AG08396 (cell line): Measurements from ENCODE around the gene TRIM45.

ENCODE experiments used
- DNase-seq: peaks from one replicate; pipeline ENCODE4 v3.0.0; 2012; ENCODE audit warnings: low spot score, mixed read lengths

TRIM45 gene

DNA sequence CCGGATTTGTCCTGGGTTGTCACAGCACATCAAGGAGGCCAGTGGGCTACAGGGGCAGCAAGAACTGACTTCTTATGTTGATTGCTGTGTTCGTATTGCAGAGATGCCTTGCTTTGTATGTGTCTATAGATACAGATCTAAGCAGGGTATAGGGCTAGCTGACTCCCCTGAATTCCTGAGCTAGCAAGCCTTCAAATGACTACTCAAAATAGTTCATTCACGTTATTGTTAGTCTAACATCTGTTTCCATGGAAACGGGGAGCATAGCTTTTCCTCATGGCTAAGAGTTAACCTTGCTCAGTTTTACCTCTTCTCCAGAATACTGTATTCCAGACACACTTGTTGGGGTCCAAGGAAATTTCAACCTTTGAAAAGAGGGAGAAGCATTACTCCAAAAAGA, 24.1 kb downstream of the TRIM45 start:
- DNase-seq = no peak

DNA sequence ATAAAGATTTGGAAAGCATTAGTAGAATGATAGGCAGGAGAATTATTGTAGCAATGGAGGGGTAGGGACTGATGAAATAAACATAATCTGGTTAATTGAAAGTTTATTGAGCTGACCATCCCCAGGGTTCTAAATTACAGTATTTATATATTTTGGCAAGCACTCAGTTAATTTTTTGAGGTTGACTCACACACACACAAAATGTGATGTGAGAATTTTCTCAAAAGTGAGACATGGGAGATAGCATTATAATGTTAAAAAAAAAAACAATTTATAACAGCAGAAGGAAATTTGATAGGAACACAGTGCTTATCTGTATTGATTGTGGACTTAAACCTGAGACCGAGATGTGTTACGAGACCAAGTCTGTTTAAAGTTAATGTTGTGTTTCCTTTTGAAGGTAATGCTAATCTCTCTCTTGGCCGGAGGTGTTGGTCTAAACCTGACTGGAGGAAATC, 24.6 kb downstream of the TRIM45 start:
- no peak for DNase-seq

DNA sequence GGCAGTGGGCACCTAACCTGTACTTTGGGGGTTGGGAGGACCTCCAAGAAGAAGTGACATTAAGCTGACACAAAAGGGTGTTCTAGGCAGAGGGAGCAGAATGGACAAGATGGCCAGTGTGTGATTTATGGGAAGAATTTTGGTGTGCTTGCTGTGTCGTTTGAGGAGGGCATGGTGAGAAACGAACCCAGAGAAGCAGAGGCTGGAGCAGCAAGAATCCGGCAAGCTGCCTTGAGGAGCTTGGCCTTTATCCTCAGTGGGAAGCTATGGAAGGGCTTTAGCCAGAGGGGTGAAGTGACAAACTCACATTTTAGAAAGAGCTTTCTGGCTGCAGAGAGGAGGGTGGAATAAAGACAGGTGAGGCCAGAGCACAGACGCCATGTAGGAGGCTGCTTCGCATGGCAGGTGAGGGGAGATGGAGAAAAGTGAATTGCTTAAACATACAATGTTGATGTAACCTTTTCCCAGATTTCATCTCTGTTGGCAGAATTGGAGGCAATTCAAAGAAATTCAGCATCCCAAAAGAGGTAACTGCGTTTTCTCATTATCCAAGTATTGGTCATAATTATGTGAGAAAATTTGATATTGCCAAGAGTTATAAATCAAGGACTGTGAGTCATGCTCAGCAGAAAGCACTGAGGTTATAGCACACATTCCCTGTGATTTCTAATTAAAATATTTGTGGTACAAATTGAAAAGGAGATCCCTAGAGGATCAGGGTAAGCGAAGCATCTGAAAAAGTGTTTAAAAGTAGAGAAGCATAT, 26.5 kb downstream of the TRIM45 start:
- DNase-seq = peak; percentile 21

DNA sequence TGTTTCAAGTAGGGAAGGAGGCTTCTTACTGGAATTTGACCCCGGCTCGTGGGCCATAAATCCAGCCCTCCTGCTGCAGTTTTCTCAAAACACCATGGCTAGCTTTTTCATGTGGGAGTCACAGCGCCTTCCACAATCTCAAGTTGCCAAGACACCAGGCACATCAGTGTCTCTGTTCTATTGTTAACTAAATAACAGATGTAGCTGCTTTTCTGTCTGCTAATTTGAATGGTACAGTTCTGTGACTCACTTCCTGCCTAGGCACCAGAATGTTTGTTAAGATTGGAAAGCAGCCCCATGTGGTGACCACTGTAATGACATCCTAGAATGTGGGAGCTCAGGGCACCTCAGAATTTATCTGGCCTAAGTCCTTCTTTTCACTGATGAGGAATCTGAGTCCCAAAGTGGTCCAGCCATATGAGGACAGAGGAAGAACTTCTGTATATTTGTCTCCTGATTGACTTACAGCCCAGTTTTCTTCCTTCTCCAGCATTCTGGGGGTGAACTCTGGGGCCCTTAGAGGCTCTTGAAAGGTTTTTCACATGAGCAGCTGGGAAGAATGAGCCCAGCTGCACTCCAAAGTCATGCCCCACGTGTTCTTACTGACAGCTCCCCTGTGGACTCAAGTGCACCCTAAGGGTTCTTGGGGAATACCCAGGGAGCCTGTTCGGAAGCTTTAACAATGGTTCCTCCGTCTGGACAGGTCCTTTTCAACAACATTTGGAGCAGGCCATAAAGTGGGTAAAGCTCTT, 27.5 kb downstream of the TRIM45 start:
- peak; percentile 31 for DNase-seq

DNA sequence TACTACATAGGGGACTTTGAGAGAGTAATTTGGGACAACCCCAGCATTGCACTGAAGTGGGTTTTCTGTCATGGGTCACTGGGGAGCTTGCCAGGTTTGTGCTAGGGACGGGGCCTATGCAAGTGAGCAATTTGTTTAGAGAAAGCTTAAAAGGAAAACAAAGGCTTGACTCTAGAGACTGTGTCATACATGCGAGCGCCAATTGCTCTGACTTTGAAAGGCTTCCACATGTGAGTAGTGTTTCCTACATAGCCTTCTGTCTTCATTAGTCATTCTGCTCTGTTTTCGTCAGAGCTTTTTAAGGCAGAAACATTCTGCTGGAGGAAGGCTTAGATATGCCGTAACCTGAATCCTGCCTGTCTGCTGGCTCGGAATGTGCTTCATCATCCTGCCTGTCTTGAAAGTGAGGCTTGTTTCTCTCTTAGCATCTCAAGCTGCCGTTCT, 28.4 kb downstream of the TRIM45 start:
- peak; percentile 87 for DNase-seq

DNA sequence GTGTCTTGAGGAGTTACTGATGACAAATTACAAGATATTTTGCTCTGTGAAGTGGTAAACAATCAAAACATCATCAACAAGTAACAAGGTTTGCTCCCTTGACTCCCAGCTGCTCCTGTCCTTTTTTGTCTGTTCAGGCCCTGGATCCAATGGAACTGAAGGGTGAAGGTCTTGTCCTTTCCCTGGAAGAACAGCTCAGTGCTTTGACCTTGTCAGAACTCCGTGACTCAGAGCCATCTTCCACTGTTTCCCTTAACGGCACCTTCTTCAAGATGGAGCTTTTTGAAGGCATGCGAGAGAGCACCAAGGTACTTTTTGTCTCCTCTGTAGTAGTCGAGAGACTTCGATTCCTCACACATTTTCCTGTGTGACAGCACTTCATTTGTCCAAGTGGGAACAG, 29.0 kb downstream of the TRIM45 start:
- DNase-seq = peak; percentile 10

DNA sequence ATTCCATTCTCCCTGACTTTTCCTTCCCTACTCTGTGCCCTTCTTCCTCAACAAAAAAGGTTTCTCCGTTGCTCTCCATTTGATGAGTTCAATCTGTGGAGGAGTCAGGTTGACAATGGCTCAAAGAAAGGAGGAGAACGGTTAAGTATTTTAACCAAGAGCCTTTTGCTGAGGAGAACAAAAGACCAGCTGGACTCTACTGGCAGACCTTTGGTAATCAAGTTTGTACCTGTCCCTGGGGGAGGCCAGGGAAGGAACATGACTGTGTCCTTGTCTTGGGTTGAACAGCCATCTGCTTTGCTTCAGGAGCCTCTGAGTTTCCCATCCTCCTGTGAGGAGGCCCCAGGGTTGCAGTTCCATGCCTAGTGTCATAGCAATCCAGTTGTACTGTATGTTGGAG, 31.6 kb downstream of the TRIM45 start:
- no peak for DNase-seq

DNA sequence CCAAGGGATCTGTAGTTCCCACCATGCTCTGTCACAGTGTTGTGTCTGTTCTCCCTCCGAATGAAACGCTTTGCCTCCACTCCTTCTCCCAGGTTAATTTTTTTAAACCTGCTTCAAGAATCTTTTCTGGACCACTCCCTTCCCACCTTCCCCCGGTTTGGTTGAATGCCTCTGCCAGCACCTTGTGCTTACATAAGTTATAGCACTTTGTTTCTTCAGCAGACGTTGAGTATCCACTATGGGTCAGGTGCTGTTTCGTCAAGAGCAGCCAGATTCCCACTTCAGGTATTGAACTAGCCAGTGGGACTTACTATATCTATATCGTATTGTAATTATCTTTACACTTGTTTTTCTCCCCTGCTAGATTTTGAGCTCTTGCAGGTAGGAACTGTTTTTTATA, 33.9 kb downstream of the TRIM45 start:
- DNase-seq = no peak

DNA sequence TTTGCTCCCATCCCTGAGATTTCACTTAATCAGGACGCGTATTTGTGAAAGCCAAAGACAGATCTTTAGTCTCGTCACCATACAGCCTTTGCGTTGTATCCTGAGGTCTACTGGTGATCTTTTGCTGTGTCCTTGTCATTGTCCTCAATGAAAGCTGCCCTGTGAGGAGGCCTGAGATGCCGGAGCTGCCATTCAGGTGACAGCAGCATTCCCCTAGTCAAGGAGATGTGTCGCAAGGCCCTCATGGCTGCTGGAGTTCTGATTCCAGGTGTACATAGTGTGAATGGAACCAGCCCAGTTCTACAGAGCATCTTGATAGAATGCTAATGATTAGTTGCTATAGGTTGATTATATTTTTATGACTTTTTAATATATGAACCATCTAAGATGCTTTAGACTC, 37.3 kb downstream of the TRIM45 start:
- DNase-seq = no peak

DNA sequence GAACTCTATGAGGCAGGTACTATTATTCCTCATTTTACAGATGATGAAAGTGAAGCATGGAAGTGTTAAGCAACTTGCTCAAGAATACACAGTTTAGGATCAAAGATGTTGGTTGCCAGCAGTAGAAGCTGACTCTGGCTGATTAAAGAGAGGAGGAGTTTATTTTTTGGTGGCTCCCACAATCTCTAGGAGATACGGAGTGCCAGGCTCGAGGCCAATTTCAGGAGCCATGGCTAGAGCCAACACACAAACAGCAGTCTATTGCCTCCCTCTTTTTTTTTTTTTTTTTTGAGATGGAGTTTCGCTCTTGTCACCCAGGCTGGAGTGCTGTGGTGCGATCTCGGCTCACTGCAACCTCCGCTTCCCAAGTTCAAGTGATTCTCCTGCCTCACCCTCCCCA, 41.8 kb downstream of the TRIM45 start:
- DNase-seq = no peak

DNA sequence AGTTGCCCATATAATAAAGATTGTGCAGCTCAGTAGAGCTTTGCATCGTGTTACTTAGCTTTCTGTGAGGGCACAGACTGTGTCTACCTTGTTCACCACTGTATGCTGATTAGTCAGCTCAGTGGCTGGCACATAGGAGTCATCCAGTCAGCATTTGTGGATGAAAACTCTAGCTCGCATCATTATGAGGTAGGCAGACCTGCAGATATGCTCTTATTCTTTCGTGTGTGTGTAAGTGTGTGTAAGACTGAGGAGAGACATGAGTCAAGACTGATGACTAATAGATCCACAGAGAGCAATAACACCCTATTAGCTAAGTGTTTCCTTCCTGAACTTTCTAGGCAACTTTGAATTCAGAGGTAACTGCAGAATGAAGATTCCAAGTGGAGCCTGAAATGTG, 44.3 kb downstream of the TRIM45 start:
- DNase-seq = peak; percentile 42

DNA sequence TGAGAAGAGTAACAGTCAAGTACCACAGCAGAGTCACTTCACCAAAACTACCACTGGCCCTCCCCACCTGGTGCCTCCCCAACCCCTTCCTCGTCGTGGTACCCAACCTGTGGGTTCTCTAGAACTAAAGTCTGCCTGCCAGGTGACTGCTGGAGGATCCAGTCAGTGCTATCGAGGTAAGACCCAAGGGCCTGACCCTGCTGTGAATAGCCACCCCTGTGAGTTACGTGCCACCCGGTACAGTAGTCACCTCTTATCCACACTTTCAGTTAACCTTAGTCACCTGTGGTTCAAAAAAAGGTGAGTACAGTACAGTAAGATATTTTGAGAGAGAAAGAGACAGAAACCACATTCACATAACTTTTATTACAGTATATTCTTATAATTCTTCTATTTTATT, 44.9 kb downstream of the TRIM45 start:
- DNase-seq = no peak

DNA sequence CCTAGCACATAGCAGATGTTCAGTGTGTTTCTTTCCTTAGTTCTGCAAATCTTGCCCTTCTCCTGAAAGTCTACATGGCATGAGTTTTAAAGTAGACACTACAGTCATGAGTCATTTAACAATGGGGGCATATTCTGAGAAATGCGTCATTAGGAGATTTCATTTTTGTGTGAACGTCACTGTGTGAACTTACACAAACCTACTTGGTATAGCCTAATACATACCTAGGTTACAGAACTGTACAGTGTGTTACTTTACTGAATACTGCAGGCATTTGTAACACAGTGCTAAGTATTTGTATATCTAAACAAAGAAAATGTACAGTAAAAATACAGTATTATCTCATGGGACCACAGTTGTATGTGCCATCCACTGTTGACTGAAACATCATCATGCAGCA, 51.4 kb downstream of the TRIM45 start:
- DNase-seq = no peak

DNA sequence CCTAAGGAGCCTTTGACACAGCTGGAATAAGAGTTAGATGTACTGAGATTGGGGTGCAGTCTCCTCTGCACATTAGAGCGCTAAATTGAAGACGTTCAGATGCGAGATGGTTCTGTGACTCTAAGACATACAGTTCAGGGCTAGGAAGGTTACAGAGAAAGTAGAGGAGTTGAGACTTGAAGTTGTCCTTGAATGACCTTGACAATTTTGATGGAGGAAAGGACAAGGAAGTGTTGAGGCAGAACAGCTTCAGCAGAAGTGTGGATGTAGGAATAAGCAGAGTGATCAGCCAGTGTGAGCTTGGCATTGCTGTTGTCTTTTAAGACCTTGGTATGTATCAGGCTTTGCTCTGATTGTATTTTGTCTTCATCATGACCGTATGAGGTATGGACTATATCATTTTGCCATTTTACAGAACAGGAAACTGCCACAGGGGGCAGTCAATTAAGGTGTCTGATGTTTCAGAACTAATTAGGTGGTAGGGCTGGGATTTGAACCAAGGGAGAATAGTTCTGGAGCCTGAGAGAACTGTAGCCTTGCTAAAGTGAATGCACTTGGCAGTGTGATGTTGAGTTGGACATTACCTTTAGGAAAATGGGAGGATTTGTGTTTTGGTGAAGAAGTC, 52.2 kb downstream of the TRIM45 start:
- DNase-seq = no peak

DNA sequence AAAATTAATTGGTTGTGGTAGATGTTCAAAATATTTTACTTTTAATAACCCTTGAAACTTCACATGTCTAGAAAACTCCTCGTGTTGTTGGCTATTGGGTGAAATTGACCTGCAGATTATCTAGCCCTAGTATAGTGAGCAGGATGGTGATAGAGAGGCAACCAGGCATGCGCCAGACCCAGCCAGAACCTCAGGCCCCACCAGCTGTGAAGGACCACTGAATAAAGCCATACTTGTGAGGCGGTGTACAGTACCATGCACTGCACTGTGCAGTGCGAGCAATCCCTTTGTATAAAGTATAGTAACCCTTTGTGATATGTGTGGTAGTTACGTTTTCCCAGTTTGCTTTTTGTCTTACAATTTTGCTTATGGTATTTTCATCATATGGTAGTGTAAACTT, 53.0 kb downstream of the TRIM45 start:
- DNase-seq = no peak

DNA sequence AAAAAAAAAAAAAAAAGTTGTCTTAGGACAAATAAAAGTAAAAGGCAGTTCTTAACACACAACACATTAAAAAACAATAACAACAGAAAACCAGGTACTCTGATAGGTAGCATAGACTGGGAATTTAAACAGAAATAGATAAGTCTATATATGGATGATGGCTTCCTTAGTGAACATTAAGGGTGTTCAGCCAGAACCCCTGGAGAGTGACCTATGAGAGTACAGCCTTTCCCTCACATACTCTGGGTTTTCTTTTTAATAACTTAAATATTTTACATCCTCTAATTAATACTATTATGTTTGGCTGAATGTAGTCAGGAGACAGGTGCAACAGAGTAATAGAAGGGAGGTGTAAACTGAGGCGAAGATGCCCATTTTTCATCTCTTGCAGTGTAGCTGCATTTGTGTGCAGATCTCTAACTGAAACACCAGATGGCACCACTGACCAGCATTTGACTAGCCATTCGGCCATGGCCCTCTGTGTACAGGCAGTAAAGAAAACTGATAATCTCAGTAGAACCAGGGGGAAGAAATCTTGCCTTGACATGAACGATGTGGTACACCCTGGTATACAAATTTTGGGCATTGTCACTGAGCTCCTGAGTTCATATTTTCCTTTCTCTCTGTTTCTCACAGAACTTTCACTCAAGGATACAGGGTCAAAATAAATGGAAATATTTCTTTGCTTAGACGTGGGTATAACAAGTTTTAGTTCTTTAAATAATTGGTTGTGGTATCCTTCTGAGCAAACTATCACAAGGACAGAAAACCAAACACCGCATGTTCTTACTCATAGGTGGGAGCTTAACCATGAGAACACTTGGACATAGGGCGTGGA, 53.8 kb downstream of the TRIM45 start:
- peak; percentile 71 for DNase-seq

DNA sequence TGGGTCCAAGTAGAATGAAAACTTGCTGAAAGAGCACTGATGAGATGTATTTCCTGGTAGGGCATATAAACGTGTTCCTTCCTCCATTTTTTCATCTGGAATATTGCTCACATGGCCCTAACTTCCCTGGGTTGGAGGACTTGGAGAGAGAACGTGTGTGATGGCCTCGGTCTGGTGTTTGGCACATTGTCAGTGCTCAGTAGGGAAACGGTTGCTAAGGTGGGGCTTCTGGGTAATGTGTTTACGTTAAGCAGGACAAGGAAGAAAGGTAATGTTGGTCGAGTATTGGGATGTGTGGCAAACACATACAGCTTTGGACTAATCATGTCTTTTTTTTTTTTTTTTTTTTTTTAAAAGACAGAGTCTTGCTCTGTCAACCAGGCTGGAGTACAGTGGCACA, 55.2 kb downstream of the TRIM45 start:
- no peak for DNase-seq

DNA sequence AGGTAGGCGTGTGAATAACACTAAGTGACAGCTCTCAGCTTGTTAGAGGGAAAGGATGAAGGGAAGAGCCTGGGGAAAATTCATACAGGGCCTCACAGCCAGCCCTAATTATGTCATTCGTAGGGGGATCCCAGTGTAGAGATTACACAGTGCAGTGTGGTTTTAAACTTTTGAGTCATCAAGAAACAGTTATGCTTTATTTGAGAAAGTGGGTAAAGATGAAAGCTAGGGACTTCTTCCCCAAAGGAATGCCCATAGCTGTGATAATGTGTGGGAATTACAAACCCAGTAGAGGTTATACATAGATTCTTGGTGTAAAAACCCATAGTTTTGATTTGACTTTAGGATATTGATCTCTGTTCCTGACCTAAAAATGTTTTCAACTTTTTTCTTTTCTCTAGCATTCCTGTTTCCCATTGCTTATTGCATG, 59.5 kb downstream of the TRIM45 start:
- peak; percentile 53 for DNase-seq
